OCI-LY1 (cell line): ENCODE data around the gene ZNF610.

ENCODE experiments used
- EZH2 ChIP-seq: fragments of 200-600 bp; sonication (generic), shearing (Covaris generic); IDR thresholded peaks from 2 replicates; pipeline ENCODE4 v1.8.0; 2017; ENCODE audit warnings: borderline replicate concordance, mixed run types, mild to moderate bottlenecking, antibody characterized with exemption, low read length, moderate library complexity, mixed read lengths
- TF ChIP-seq, protein P1 (sequence below): fragments of 200-600 bp; sonication (generic), shearing (Covaris generic); IDR thresholded peaks from 2 replicates; pipeline ENCODE4 v1.5.1; 2017; ENCODE audit warnings: mild to moderate bottlenecking, antibody characterized with exemption, low read length, moderate library complexity, mixed read lengths

- no peak for TF ChIP-seq EZH2
- TF ChIP-seq, protein P1, sequence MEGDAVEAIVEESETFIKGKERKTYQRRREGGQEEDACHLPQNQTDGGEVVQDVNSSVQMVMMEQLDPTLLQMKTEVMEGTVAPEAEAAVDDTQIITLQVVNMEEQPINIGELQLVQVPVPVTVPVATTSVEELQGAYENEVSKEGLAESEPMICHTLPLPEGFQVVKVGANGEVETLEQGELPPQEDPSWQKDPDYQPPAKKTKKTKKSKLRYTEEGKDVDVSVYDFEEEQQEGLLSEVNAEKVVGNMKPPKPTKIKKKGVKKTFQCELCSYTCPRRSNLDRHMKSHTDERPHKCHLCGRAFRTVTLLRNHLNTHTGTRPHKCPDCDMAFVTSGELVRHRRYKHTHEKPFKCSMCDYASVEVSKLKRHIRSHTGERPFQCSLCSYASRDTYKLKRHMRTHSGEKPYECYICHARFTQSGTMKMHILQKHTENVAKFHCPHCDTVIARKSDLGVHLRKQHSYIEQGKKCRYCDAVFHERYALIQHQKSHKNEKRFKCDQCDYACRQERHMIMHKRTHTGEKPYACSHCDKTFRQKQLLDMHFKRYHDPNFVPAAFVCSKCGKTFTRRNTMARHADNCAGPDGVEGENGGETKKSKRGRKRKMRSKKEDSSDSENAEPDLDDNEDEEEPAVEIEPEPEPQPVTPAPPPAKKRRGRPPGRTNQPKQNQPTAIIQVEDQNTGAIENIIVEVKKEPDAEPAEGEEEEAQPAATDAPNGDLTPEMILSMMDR: no peak
Observed at GRCh38 chr19:52336117-52336790, at the start of gene ZNF610.
